Stimulated activated CD4-positive, alpha-beta T cell treated with anti-CD3 and anti-CD28 coated beads, Interleukin-2, amount 100 ng/mL, for 4 hours (primary cell): ENCODE results near the gene MCM7.
"Not testable (repeated sequence)": the region's sequence is repeated elsewhere in the genome, so short reads cannot be mapped to it uniquely, and the experiment has no call there.

Source experiments
- DNase-seq: peaks from one replicate; pipeline ENCODE4 v3.0.0-alpha.2; 2020; ENCODE audit warnings: low read depth

MCM7 gene

DNA sequence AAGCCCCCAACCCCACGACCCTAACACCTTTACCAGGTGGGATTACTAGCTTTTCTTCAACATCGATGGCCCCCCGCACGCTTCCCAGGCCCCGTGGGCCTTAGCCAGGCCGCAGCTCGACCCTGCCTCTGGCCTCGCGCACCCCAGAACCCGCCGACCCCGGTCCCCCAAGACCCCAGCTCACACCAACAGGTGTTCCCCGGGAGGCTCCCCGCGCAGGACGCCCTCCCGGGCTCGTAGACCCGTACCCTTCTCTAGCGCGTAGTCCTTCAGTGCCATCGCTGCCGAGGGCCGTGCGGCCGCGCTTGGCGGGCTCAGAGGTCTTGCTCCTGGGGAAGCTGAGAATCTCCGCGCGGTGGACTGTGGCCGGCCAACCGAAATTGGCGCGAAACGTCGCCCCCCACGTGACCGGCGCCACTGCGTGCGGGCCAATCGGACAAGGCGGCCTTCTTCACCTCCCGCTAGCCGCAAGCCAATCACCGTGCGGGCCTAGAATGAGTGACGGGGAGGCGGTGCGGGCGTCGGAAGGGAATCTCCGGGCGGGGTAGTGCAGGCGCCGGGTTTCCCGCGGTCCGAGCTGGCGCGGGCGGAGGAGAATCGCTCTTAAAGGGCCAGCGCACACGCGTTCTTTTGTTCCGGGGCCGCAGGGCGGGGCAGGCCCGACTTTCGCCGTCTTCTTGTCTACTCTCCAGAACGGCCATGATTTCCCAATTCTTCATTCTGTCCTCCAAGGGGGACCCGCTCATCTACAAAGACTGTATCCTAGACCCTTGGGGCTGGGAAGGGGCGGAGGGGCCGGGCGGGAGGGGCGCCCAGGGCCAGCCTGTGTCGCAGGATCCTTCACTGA lies at the start of gene MCM7, which contains the start of gene AP4M1:
Gene MCM7, minus strand, starts transcription at position 382 of the 847 bp plus-strand sequence. Its CDS starts 103 bp downstream, at position 279.
Gene AP4M1, plus strand, starts transcription at position 628 of the 847 bp plus-strand sequence. Its CDS starts 72 bp downstream, at position 700.
- peak; percentile 91 for DNase-seq

DNA sequence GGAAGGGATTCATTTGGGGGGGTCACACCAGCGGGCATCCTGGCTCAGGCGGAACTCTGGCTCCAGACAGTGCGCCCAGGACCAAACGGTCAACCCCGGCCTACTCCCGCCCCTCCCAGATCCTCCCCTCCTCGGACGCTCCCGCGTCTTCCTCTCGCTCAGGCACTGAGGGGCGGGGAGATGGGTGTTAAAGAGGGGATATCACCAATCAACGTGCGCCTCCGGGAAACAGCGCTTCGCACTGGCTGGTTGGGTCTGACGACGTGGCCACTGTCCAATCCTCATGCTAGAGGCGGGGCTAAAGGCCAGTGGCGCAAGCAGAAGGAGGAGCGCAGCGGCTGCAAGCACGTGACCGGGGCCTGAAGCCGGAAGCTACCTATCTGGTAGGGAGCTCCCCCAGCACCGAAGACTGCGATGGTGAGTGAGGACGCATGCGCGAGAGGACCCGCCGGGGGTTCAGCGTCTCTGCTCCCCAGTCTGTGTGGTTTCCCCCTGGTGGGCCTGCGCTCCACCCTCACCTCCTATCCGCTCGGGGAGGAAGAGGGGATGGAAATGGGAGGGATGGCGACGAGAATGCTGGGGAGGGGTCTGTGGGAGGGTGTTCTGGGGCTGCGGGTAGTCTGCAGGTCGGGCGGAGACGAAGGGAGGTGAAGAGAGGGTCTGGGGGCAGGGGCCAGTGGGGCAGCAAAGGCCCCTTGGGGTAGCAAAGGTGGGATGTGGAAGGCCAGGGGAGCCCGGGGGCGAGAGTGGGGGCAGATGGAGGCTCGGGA lies 47.5 kb upstream of the MCM7 start, which contains the start of gene LAMTOR4:
Gene LAMTOR4, plus strand, starts transcription at position 360 of the 770 bp plus-strand sequence. Its CDS starts 55 bp downstream, at position 415.
- DNase-seq, result peak; percentile 98

DNA sequence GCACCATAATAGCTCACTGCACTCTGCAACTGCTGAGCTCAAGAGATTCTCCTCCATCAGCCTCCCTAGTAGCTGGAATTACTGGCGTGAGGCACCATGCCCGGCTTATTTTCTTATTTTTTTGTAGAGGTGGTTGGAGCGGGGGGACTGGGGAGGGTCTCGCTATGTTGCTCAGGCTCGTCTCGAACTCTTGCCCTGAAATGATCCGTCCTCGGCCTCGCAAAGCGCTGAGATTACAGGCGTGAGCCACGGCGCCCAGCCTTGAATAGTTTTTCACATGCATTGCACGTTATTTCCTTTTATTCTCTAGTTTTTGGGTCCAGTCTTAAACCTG lies 47.0 kb upstream of the MCM7 start:
- no peak for DNase-seq

DNA sequence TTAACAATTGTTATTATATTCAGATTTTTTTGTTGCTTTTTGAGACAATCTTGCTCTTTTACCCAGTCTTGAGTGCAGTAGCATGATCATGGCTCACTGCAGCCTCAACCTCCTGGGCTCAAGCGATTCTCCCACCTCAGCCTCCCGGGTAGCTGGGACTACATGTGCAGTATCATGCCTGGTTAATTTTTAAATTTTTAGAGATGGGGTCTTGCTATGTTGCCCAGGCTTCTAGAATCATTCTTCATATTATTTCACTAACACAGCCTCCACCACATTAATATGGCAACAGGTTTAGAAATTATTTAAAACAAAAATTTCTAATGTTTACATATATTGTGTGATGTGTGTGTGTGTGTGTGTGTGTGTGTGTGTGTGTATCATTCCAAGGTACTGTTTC lies 46.1 kb upstream of the MCM7 start:
- no peak for DNase-seq

DNA sequence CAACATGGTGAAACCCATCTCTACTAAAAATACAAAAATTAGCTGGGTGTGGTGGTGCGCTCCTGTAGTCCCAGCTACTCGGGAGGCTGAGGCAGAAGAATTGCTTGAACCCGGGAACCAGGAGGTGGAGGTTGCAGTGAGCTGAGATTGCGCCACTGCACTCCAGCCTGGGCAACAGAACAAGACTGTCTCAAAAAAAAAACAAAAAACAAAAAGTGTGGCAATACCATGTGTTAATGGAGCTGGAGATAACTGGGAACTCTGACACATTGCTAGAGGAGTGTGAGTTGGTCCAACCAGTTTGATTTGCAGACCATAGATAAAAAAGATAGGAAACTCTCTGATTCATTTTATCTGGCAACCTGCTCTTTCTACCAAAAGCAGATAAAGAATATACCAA lies 45.2 kb upstream of the MCM7 start:
- DNase-seq, result not testable (repeated sequence)

DNA sequence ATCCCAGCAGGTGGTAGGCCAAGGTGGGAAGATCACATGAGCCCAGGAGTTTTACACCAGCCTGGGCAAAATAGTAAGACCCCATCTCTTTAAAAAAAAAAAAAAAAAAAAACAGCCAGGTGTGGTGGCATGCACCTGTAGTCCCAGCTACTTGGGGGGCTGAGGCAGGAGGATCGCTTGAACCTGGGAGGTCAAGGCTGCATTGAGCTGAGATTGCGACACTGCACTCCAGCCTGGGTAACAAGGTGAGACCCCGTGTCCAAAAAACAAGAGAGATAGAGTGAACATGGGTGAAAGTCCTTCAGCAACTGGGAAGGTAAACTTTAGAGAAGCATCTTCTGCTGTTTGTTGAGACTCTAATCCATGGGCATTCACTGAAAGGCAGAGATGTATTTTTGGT lies 41.3 kb upstream of the MCM7 start:
- no peak for DNase-seq

DNA sequence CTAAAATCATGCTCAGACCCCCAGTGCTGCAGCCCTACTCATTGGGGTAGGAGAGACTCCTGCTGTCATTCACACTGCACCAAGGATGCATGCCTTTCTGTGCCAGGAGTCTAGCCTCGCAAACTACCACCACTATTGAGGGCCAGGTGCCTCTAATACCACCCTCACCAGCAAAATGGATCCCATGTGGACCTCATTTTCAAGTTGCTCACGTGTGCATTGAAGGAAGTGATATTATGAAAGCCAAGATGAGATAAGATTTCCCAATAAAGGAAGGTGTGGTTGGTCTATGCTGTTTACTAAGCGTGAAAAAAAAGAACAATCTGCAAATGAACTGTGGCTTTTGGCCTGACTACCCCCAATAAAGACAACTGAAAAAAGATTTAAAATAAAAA lies 40.4 kb upstream of the MCM7 start:
- DNase-seq, result no peak

DNA sequence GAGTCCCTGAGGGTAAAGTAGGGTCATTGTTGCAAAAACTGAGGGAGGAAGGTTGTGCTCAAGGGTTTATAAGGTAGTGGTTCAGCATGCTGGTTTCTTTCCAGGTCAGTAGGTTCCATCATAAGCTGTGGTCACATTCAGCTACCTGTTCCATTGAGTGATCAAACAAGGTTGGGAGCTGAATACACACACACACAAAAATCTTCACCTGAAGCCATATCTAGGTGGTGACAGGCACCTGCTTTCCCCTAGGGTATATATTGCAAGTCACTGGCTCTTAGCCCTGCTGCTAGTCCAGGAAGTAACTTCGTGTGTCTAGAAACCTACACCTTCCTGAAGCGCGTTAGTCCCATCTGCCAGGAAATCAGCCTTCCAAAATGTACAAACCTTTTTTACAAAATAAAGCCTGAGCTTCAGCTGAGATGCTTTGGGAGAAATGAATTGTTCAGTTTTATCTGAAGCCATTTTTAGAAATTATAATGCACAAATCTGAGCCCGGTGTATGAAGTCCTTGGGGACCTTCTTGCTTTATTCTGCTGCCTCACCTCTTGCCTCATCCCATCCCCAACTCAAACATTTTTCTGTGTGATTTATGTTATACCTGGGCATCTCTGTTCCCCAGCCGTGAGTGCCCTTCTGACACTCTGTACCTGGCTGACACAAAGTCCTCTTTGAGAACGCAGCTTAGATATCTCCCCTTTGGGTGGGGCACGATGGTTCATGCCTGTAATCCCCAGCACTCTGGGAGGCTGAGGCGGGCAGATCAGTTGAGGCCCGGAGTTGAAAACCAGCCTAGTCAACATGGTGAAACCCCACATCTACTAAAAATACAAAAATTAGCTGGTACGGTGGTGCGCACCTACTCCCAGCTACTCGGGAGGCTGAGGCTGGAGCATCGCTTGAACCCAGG lies 36.9 kb upstream of the MCM7 start:
- DNase-seq, result no peak

DNA sequence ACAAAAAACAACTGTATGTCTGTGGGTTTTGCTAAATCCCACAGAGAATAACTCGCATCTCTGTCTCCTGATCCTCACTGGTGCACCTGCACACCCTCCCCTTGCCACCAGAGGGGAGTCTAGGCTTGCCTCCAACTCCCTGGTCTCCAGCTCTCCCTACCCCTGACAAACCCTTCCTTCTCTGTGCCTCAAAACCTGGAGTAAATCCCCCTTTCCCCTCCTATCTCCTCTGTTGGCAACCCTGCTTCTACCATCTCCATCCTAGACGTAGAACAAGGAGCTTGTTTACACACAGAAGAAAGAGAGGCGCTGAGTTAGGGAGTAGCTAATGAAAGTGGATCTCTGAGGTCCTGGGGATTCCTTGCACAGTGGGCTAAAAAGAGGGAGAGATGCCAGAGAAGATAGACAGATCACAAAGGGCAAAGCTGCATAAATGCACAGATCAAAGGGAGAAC lies 31.5 kb upstream of the MCM7 start:
- peak; percentile 45 for DNase-seq

DNA sequence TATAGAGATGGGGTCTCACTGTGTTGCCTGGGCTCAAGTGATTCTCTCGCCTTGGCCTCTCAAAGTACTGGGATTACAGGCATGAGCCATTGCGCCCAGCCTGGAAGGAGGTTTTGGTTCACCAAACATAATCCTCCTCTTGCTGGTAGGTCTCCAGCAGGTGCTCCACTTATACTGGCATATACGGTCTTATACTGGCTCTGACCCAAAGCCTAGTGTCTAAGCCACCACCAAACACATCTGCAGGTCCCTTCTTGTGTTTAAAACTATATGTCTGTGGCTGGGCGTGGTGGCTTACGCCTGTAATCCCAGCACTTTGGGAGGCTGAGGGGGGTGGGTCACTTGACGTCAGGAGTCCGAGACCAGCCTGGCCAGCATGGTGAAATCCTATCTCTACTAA lies 30.9 kb upstream of the MCM7 start:
- no peak for DNase-seq

DNA sequence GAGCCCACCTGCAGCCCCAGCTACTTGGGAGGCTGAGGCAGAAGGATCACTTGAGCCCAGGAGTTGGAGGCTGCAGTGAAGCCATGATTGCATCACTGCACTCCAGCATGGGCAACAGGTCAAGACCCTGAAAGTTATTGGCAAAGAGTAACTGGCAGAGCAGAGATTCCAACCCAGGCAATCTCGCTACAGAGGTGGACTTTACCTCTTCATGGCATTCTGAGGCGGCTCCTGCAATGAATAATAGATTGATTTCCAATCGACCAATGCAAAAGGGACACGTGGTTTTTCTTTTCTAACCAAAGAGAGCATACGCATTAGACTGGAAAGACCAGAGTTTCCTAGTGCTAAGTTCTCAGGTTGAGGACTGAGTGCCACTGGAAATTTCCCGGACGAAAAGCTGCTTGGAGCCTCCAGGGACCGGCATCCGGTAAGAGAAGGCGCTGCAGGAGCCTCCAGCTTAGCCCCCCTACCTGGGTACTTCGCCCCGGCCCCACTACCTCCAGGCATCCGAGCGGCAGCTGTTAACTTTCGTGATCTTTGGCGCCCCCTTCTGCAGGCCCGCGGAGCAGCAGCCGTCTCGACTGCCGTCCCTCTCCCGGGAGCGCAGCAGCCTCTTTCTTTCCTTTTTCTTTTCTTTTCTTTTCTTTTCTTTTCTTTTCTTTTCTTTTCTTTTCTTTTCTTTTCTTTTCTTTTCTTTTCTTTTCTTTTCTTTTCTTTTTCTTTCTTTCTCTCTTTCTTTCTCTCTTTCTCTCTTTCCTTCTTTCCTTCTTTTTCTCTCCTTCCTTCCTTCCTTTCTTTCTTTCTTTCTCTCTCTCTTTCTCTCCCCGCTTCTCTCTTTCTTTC lies 29.6 kb upstream of the MCM7 start:
- peak; percentile 73 for DNase-seq

DNA sequence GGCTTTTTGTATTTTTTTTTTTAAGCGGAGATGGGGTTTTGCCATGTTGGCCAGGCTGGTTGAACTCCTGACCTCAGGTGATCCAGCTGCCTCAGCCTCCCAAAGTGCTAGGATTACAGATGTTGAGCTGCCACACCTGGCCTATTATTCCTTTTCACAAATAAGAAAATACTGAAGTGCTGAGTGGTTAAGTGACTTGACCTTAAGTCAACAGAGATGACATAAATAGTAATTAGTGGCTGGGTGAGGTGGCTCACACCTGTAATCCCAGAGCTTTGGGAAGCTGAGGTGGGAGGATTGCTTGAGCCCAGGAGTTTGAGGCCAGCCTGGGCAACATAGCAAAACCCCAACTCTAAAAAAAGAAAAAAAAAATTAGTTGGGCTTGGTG lies 29.0 kb upstream of the MCM7 start:
- not testable (repeated sequence) for DNase-seq

DNA sequence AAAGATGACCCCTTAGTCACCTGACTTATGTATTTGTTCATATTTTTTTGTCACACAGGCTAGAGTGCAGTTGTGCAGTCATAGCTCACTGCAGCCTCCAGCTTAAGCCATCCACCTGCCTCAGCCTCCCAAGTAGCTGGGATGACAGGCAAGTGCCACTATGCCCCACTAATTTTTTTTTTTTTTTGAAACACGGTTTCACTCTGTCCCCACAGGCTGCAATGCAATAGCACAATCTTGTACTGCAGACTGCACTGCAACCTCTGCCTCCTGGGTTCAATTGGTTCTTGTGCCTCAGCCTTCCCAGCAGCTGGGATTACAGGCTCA lies 27.4 kb upstream of the MCM7 start:
- DNase-seq, result no peak

DNA sequence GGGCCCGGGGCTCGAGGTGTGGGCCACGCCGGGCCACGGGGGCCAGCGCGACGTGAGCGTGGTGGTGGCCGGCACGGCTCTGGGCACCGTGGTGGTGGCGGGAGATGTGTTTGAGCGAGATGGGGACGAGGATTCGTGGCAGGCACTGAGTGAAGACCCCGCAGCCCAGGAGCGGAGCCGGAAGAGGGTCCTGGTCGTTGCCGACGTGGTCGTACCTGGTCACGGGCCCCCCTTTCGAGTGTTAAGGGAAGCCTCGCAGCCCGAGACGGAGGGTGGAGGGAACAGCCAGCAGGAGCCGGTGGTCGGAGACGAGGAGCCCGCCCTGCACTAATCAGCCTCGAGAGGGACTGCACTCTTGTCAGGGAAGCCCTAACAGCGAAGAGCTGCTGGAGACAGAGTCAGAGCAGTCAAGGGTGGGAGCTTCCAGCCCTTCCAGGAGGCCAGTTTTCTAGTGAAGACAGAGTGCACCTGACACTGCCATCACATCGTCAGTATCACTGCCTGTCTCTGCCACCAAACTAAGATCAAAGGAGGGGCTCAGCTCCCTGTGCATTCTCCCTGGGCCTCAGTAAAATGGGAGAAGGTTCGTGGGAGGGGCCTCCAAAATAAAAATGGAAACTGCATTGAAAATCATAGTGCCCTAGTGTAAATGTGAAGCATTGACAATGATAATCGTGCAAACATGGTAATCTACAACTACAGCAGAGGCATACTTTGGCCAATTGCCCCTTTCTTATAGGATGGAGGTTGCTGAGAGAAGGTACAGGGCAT lies 26.9 kb upstream of the MCM7 start:
- no peak for DNase-seq

DNA sequence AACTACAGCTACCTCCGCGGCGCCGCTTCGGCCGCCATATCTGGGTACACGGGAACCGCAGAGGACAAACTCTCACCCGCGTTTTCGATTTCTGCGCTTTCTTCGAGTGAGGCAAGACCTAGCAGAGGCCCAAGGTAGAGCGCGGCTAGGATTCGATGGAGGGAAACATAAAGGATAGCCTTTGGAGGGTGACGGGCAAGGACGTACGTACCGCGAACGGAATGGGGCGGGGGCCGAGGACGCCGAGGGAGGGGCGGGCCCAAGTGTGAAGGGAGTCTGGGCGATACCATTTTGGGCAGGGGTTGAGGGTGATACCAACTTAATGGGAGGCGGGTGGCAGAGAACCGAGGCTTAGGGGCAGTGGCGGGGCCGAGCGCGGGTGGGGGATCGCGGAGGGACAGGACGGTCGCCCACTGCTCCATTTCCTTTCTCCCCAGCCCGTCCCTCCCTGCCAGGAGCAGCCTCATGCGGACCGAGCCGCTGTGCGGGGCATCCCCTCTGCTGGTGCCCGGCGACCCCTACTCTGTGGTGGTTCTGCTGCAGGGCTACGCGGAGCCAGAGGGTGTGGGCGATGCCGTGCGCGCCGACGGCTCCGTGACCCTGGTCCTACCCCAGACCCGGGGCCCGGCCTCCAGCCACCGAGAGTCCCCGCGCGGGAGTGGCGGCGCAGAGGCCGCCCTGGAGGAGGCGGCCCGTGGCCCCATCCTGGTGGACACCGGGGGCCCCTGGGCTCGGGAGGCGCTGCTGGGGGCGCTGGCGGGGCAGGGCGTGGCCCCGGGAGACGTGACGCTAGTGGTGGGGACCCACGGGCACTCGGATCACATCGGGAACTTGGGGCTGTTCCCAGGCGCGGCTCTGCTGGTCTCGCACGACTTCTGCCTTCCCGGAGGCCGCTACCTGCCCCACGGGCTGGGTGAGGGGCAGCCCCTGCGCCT lies 26.0 kb upstream of the MCM7 start, which contains the start of gene MBLAC1:
Gene MBLAC1, plus strand, starts transcription at position 37 of the 935 bp plus-strand sequence. Its CDS starts 429 bp downstream, at position 466.
- peak; percentile 83 for DNase-seq

DNA sequence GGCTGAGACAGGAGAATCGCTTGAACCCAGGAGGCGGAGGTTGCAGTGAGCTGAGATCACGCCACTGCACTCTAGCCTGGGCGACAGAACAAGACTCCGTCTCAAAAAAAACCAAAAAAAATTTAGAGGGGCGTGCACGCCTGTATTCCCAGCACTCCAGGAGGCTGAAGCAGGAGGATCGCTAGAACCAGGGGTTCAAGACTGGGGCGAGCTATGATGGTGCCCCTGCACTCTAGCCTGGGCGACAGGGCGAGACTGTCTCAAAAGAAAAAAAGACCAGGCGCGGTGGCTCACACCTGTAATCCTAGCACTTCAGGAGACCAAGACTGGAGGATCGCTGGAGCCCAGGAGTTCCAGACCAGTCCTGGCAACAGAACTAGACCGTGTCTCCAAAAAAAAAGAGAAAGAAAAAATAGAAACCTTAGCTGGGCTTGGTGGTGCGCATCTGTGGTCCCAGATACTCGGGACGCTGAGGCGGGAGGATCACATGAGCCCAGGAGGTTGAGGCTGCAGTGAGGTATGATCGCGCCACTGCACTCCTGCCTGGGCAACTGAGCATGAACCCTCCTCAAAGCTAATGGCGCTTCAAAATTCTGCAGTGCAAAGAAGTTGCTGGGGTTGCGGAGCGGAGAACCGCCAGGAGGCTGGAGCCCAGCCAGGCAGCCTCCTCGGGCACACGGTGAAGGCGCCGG lies 25.2 kb upstream of the MCM7 start:
- peak; percentile 18 for DNase-seq

DNA sequence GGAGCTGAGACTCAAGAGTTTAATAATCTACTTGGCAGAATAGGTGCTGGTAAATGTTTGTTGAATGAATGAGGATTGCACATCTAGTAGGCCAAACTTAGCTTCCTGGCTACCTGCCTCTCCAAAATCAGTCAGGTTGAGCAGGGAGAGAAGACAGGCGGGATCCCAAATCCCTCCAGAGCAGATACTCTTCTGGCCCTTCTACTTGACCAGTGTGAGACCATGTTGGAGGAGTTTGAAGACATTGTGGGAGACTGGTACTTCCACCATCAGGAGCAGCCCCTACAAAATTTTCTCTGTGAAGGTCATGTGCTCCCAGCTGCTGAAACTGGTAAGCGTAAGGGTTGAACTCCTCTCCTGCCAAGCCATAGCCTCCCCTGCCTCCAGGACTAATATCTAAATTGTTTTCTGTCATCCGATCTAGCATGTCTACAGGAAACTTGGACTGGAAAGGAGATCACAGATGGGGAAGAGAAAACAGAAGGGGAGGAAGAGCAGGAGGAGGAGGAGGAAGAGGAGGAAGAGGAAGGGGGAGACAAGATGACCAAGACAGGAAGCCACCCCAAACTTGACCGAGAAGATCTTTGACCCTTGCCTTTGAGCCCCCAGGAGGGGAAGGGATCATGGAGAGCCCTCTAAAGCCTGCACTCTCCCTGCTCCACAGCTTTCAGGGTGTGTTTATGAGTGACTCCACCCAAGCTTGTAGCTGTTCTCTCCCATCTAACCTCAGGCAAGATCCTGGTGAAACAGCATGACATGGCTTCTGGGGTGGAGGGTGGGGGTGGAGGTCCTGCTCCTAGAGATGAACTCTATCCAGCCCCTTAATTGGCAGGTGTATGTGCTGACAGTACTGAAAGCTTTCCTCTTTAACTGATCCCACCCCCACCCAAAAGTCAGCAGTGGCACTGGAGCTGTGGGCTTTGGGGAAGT lies 23.4 kb upstream of the MCM7 start:
- DNase-seq, result no peak
